Stimulated activated CD4-positive, alpha-beta T cell treated with anti-CD3 and anti-CD28 coated beads, Interleukin-12 subunit alpha, Interleukin-12 subunit beta, amount 100 ng/mL, for 4 hours (primary cell): ENCODE results near the gene RNF149.
A peak's percentile ranks its signal among the peaks of the same experiment; 100 is the strongest.
"Not testable (repeated sequence)": the region's sequence is repeated elsewhere in the genome, so short reads cannot be mapped to it uniquely, and the experiment has no call there.

ENCODE experiments used
- DNase-seq: peaks from one replicate; pipeline ENCODE4 v3.0.0-alpha.2; 2020

RNF149 gene

GRCh38 chr2:101308432-101309210 is at the start of gene RNF149:
RNF149 (minus strand) TSS chr2:101308701; CDS start chr2:101308588, 113 bp downstream.
- peak; percentile 91 for DNase-seq

GRCh38 chr2:101357376-101357775 is 48.9 kb upstream of the RNF149 start:
- no peak for DNase-seq

GRCh38 chr2:101356521-101356920 is 48.0 kb upstream of the RNF149 start:
- DNase-seq = no peak

GRCh38 chr2:101356055-101356454 is 47.6 kb upstream of the RNF149 start:
- DNase-seq = no peak

GRCh38 chr2:101355401-101356054 is 47.0 kb upstream of the RNF149 start:
- no peak for DNase-seq

GRCh38 chr2:101354420-101355311 is 46.2 kb upstream of the RNF149 start:
- DNase-seq = no peak

GRCh38 chr2:101352631-101353030 is 44.1 kb upstream of the RNF149 start:
- DNase-seq = not testable (repeated sequence)

- DNase-seq = no peak
These were observed 42.7 kb upstream of the RNF149 start for GRCh38 chr2:101351207-101351606.

GRCh38 chr2:101349893-101350662 is 41.6 kb upstream of the RNF149 start:
- DNase-seq = no peak

GRCh38 chr2:101348883-101349282 is 40.4 kb upstream of the RNF149 start:
- DNase-seq = no peak

GRCh38 chr2:101346909-101347308 is 38.4 kb upstream of the RNF149 start:
- DNase-seq = no peak

GRCh38 chr2:101344137-101344536 is 35.6 kb upstream of the RNF149 start:
- no peak for DNase-seq

GRCh38 chr2:101342625-101343008 is 34.1 kb upstream of the RNF149 start:
- DNase-seq = no peak

- peak; percentile 74 for DNase-seq
These were observed 33.6 kb upstream of the RNF149 start for GRCh38 chr2:101341901-101342624.

GRCh38 chr2:101341421-101341820 is 32.9 kb upstream of the RNF149 start:
- DNase-seq = peak; percentile 27

GRCh38 chr2:101340141-101340551 is 31.6 kb upstream of the RNF149 start:
- DNase-seq = no peak

- DNase-seq = no peak
These were observed 30.9 kb upstream of the RNF149 start for GRCh38 chr2:101339266-101339880.

- no peak for DNase-seq
These were observed 29.4 kb upstream of the RNF149 start for GRCh38 chr2:101337877-101338276.

- no peak for DNase-seq
These were observed 24.6 kb upstream of the RNF149 start for GRCh38 chr2:101332885-101333766.

GRCh38 chr2:101331202-101331601 is 22.7 kb upstream of the RNF149 start:
- DNase-seq = no peak
